GM12878 (cell line): ENCODE measurements around the gene PDCD2. TPM values are rescaled to one million over a fixed set of nuclear protein-coding genes. Genes with fewer than 3 reads are reported as not detected.

Experiments used
- ATAC-seq: fragments of 200-7000 bp; cut with Tn5 transposase; 3 replicates; pipeline ENCODE4 v1.9.1; 2020; ENCODE audit warnings: mild to moderate bottlenecking, moderate library complexity
- BruUV-seq: library from RNA; stranded (reverse); fragments of 400-500 nt; replicated peaks from 2 replicates; lab custom pipeline; 2021; lab: Mats Ljungman, UMichigan
- CTCF ChIA-PET: fragments of 300-600 bp; sonication (Branson Sonifier 250); formaldehyde crosslinking; extraction: SDS; loops from one replicate; lab custom pipeline; 2021; ENCODE audit warnings: inconsistent platforms; lab: Yijun Ruan, JAX
- POLR2A ChIA-PET: fragments of 350-600 bp; formaldehyde crosslinking; extraction: SDS; loops from one replicate; lab custom pipeline; 2021; ENCODE audit warnings: inconsistent platforms; lab: Charles Lee
- RAD21 ChIA-PET: fragments of 300-600 bp; sonication (Branson Sonifier 250); formaldehyde crosslinking; loops from one replicate; lab custom pipeline; 2023; ENCODE audit warnings: antibody characterized with exemption; ENCODE audit not compliant: unreplicated experiment; lab: Charles Lee
- SMC1A ChIA-PET: fragments of 300-600 bp; sonication (Branson Sonifier 250); formaldehyde crosslinking; loops from one replicate; lab custom pipeline; 2023; ENCODE audit not compliant: unreplicated experiment, uncharacterized antibody; lab: Charles Lee
- DNase-seq: peaks from one replicate; pipeline ENCODE4 v3.0.0-alpha.2; 2011; ENCODE audit warnings: low read depth, low spot score
- FAIRE-seq: peaks from 3 replicates; lab custom pipeline; 2011; peaks lifted over from hg19 to GRCh38; lab: Jason Lieb, UNC
- H2AFZ ChIP-seq: 2 replicates; pipeline ENCODE4 v1.6.0; 2011; ENCODE audit warnings: low read depth, low read length, control low read depth; ENCODE audit not compliant: control insufficient read depth
- H3K27ac ChIP-seq: 2 replicates; pipeline ENCODE4 v1.5.1; 2011; ENCODE audit warnings: control low read depth; ENCODE audit not compliant: control insufficient read depth, insufficient read depth
- H3K27me3 ChIP-seq, 2 experiments: replicated peaks in 1 of 2; 2 replicates each; pipeline versions ENCODE4 v1.6.0 to v1.6.1; 2011; ENCODE audit warnings: low read length in 1 of 2; ENCODE audit not compliant: control insufficient read depth in 2 of 2, insufficient read depth in 2 of 2
- H3K36me3 ChIP-seq, 2 experiments: 2 replicates each; pipeline ENCODE4 v1.5.1; 2011; ENCODE audit warnings: low read length in 1 of 2; ENCODE audit not compliant: control insufficient read depth in 2 of 2, insufficient read depth in 2 of 2
- H3K4me1 ChIP-seq: 2 replicates; pipeline ENCODE4 v1.6.1; 2011; ENCODE audit warnings: mild to moderate bottlenecking, low read length, moderate library complexity, mixed read lengths; ENCODE audit not compliant: control insufficient read depth, insufficient read depth
- H3K4me2 ChIP-seq: 2 replicates; pipeline ENCODE4 v1.6.0; 2011; ENCODE audit warnings: control low read depth; ENCODE audit not compliant: control insufficient read depth, insufficient read depth
- H3K4me3 ChIP-seq: fragments of 200-600 bp; sonication (generic); 2 replicates; pipeline ENCODE4 v1.5.1; 2016
- H3K79me2 ChIP-seq: 2 replicates; pipeline ENCODE4 v1.6.0; 2011; ENCODE audit warnings: low read length; ENCODE audit not compliant: control insufficient read depth, insufficient read depth
- H3K9ac ChIP-seq: 2 replicates; pipeline ENCODE4 v1.8.0; 2011; ENCODE audit warnings: low read length, control low read depth, mixed read lengths; ENCODE audit not compliant: control insufficient read depth, insufficient read depth
- H3K9me3 ChIP-seq: replicated peaks from 3 replicates; pipeline ENCODE4 v1.5.1; 2011; ENCODE audit warnings: mild to moderate bottlenecking, low read length; ENCODE audit not compliant: control insufficient read depth, insufficient read depth
- H4K20me1 ChIP-seq: 2 replicates; pipeline ENCODE4 v1.6.0; 2011; ENCODE audit not compliant: control insufficient read depth, insufficient read depth
- CBX3 ChIP-seq: fragments of 200-600 bp; sonication (generic); IDR thresholded peaks from 2 replicates; pipeline ENCODE4 v1.6.1; 2016; ENCODE audit warnings: low read depth, borderline replicate concordance
- ESRRA ChIP-seq: IDR thresholded peaks from 2 replicates; pipeline ENCODE4 v1.6.1; 2012; ENCODE audit warnings: mild to moderate bottlenecking, low read length, improper control_type of control experiment
- ETV6 ChIP-seq, 2 experiments: fragments of 450-650 bp in 1 of 2; IDR thresholded peaks in 1 of 2; conservative IDR thresholded peaks in 1 of 2; 2 replicates each; pipeline ENCODE4 v1.6.1; 2014; ENCODE audit warnings: antibody characterized with exemption in 1 of 2, borderline replicate concordance in 1 of 2, low read depth in 1 of 2, mild to moderate bottlenecking in 1 of 2, moderate library complexity in 1 of 2
- FOXM1 ChIP-seq: IDR thresholded peaks from 2 replicates; pipeline ENCODE4 v1.6.1; 2012; ENCODE audit warnings: low read depth, mild to moderate bottlenecking, inconsistent platforms, low read length, moderate library complexity
- GABPA ChIP-seq: IDR thresholded peaks from 2 replicates; pipeline ENCODE4 v1.6.1; 2014; ENCODE audit warnings: antibody characterized with exemption, low read depth, mild to moderate bottlenecking, inconsistent platforms
- GATAD2B ChIP-seq: fragments of 450-650 bp; conservative IDR thresholded peaks from 2 replicates; pipeline ENCODE4 v1.6.1; 2017; ENCODE audit warnings: low read depth, mild to moderate bottlenecking, moderate library complexity
- JUND ChIP-seq: IDR thresholded peaks from 2 replicates; pipeline ENCODE4 v1.6.1; 2012; ENCODE audit warnings: low read depth, mild to moderate bottlenecking, low read length, improper control_type of control experiment, moderate library complexity
- MXI1 ChIP-seq: fragments of 150-350 bp; IDR thresholded peaks from 2 replicates; pipeline ENCODE4 v1.6.1; 2011; ENCODE audit warnings: low read depth, mild to moderate bottlenecking, inconsistent platforms, low read length, improper control_type of control experiment
- NR2C2 ChIP-seq: IDR thresholded peaks from 2 replicates; pipeline ENCODE4 v1.6.1; 2011; ENCODE audit warnings: borderline replicate concordance, low read depth; ENCODE audit not compliant: control insufficient read depth, insufficient read length
- RELA ChIP-seq: fragments of 450-650 bp; IDR thresholded peaks from 2 replicates; pipeline ENCODE4 v1.8.0; 2014; ENCODE audit warnings: borderline replicate concordance; ENCODE audit not compliant: partially characterized antibody
- SIX5 ChIP-seq: IDR thresholded peaks from 2 replicates; pipeline ENCODE4 v1.6.1; 2011; ENCODE audit warnings: mild to moderate bottlenecking, low read depth, low read length, moderate library complexity; ENCODE audit not compliant: severe bottlenecking
- SMAD5 ChIP-seq: IDR thresholded peaks from 2 replicates; pipeline ENCODE4 v1.6.1; 2016; ENCODE audit warnings: antibody characterized with exemption, low read depth
- ZBTB40 ChIP-seq: fragments of 450-650 bp; IDR thresholded peaks from 2 replicates; pipeline ENCODE4 v1.6.1; 2016; ENCODE audit warnings: mild to moderate bottlenecking, moderate library complexity, borderline replicate concordance
- ZNF622 ChIP-seq: fragments of 450-650 bp; IDR thresholded peaks from 2 replicates; pipeline ENCODE4 v1.6.1; 2017; ENCODE audit warnings: mild to moderate bottlenecking, inconsistent platforms
- WGBS: methylation state at CpG from one replicate; pipeline ENCODE4 v1.1.6; 2016; ENCODE audit warnings: low lambda C conversion rate; ENCODE audit not compliant: insufficient replicate concordance, insufficient coverage; ENCODE audit errors: missing lambda C conversion rate; 5-methylcytosine and 5-hydroxymethylcytosine counted together
- in situ Hi-C: fragments of 300-500 bp; cut with MboI; formaldehyde crosslinking; loops from 9 replicates; pipeline ENCODE4 v1.14.3; 2018; ENCODE audit warnings: mixed read lengths
- intact Hi-C: fragments of 100-400 bp; cut with micrococcal nuclease; formaldehyde crosslinking; loops from one replicate; pipeline ENCODE4 v1.14.2; 2022; ENCODE audit not compliant: unreplicated experiment
- polyA plus RNA-seq, 11 experiments: library from polyadenylated mRNA; depleted of rRNA in 4 of 11; unstranded in 6 of 11; stranded (reverse) in 5 of 11; fragments of >200 nt; fragmentation: Nextera tagmentation in 4 of 11; fragmentation: Illumina TruSeq in 1 of 11; extraction: Ambion mirVana in 4 of 11; extraction: Trizol in 1 of 11; gene quantifications; 1 replicate in 1 of 11; 2 replicates in 10 of 11; pipeline versions ENCODE4 v1.2.1 to v1.2.3, GENCODE V29; 2011 to 2016; ENCODE audit warnings: inconsistent platforms in 2 of 11, missing spikeins in 2 of 11, low read depth in 1 of 11
- total RNA-seq, 4 experiments: library from RNA; depleted of rRNA in 3 of 4; stranded (reverse); fragments of >200 nt in 3 of 4; fragmentation: Illumina TruSeq in 1 of 4; extraction: Trizol in 1 of 4; gene quantifications; 2 replicates each; pipeline versions ENCODE4 v1.2.1 to v1.2.3, GENCODE V29; 2013 to 2021
- TF ChIP-seq, protein P1 (sequence below): fragments of 150-350 bp; IDR thresholded peaks from 2 replicates; pipeline ENCODE4 v1.6.1; 2016; ENCODE audit warnings: low read depth, low read length

Gene PDCD2
- total and polyA plus RNA-seq, 10 of the 15 experiments (the other 5 are each of a cell fraction or from before 2014, with no cell fraction given) = 27.4 to 154 (median 101) TPM

- H3K36me3 ChIP-seq = peaks cover 3 to 10% of the 10 kb centered on the region in 2 experiments
- no peaks in the 10 kb centered on the region; the same call in 1 of the 2 replicates for H3K79me2 ChIP-seq
- no peaks in the 10 kb centered on the region for H3K27me3 ChIP-seq
- WGBS = 90% methylated on average over 3 of the region's 8 CpGs
- no TSS peak for BruUV-seq
- in situ Hi-C loops (no loop called here), intact Hi-C loops (no loop called here)
- no peaks in the 10 kb centered on the region for H4K20me1 ChIP-seq
- FAIRE-seq (no peak), ATAC-seq (no peak), DNase-seq (no peak)
- TF ChIP-seq ETV6 (conservative IDR thresholded peaks at IDR 0.05 in 1 of 2, IDR thresholded peaks at IDR 0.05 in 1 of 2; ENCODE audit: borderline replicate concordance in 1 of 2, low read depth in 1 of 2) (no peak), JUND (no peak), GABPA (no peak), SMAD5 (no peak), FOXM1 (no peak), RELA (no peak), ZBTB40 (no peak), ZNF622 (no peak), ESRRA (no peak), SIX5 (no peak), GATAD2B (no peak), NR2C2 (no peak), CBX3 (no peak), MXI1 (no peak)
- TF ChIP-seq, protein P1, sequence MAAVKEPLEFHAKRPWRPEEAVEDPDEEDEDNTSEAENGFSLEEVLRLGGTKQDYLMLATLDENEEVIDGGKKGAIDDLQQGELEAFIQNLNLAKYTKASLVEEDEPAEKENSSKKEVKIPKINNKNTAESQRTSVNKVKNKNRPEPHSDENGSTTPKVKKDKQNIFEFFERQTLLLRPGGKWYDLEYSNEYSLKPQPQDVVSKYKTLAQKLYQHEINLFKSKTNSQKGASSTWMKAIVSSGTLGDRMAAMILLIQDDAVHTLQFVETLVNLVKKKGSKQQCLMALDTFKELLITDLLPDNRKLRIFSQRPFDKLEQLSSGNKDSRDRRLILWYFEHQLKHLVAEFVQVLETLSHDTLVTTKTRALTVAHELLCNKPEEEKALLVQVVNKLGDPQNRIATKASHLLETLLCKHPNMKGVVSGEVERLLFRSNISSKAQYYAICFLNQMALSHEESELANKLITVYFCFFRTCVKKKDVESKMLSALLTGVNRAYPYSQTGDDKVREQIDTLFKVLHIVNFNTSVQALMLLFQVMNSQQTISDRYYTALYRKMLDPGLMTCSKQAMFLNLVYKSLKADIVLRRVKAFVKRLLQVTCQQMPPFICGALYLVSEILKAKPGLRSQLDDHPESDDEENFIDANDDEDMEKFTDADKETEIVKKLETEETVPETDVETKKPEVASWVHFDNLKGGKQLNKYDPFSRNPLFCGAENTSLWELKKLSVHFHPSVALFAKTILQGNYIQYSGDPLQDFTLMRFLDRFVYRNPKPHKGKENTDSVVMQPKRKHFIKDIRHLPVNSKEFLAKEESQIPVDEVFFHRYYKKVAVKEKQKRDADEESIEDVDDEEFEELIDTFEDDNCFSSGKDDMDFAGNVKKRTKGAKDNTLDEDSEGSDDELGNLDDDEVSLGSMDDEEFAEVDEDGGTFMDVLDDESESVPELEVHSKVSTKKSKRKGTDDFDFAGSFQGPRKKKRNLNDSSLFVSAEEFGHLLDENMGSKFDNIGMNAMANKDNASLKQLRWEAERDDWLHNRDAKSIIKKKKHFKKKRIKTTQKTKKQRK = no peak
- H3K4me3 ChIP-seq = no peak overlapping the region
- H2AFZ ChIP-seq = no peak overlapping the region
- no peak overlapping the region for H3K9ac ChIP-seq
- no peak overlapping the region for H3K27ac ChIP-seq
- ChIA-PET RAD21 (interaction anchor here (0.8 kb wide), 1 partner anchor 19 kb away, joined by 4 read pairs; the partner anchor contains the start of gene PDCD2), CTCF (interaction anchor here (0.6 to 1.2 kb wide), 4 partner anchors 8 to 733 kb away, joined by 3 to 5 read pairs (median 3); partner anchors contain the start of gene PDCD2), SMC1A (interaction anchor here (0.6 to 1.1 kb wide), 2 partner anchors 13 to 123 kb away, joined by 3 to 4 read pairs; no protein-coding TSS in a partner anchor), POLR2A (no interaction called here)
- H3K4me2 ChIP-seq = no peak overlapping the region
- no peaks in the 10 kb centered on the region for H3K4me1 ChIP-seq
- no peaks in the 10 kb centered on the region for H3K9me3 ChIP-seq
Observed at GRCh38 chr6:170564936-170565530, 19.4 kb downstream of the PDCD2 start.
